MM.1S (cell line): ENCODE data around the gene CFAP45.

Experiments
- DNase-seq: peaks from one replicate; pipeline ENCODE4 v3.0.0-alpha.2; 2015
- H2AFZ ChIP-seq: fragments of 300-600 bp; sonication (generic); 2 replicates; pipeline ENCODE4 v1.6.0; 2016; ENCODE audit warnings: antibody characterized with exemption, low read length
- H3F3A ChIP-seq: fragments of 300-600 bp; sonication (generic); 2 replicates; pipeline ENCODE4 v1.6.1; 2016; ENCODE audit warnings: mild to moderate bottlenecking, antibody characterized with exemption, low read length, moderate library complexity, mixed read lengths; ENCODE audit not compliant: insufficient read depth
- H3K27ac ChIP-seq: fragments of 300-600 bp; sonication (generic); 2 replicates; pipeline ENCODE4 v1.5.1; 2016; ENCODE audit warnings: mild to moderate bottlenecking, low read length
- H3K27me3 ChIP-seq: fragments of 300-600 bp; sonication (generic); replicated peaks from 2 replicates; pipeline ENCODE4 v1.6.0; 2016; ENCODE audit warnings: low read length; ENCODE audit not compliant: insufficient read depth
- H3K36me3 ChIP-seq: fragments of 300-600 bp; sonication (generic); replicated peaks from 2 replicates; pipeline ENCODE4 v1.6.1; 2016; ENCODE audit warnings: mild to moderate bottlenecking, low read length, mixed read lengths; ENCODE audit not compliant: insufficient read depth
- H3K4me1 ChIP-seq: fragments of 300-600 bp; sonication (generic); 2 replicates; pipeline ENCODE4 v1.6.1; 2016; ENCODE audit warnings: low read length, mixed read lengths
- H3K4me2 ChIP-seq: fragments of 300-600 bp; sonication (generic); 2 replicates; pipeline ENCODE4 v1.6.0; 2016; ENCODE audit warnings: low read depth, low read length
- H3K4me3 ChIP-seq: fragments of 300-600 bp; sonication (generic); 2 replicates; pipeline ENCODE4 v1.5.1; 2016; ENCODE audit warnings: low read length, mixed read lengths
- H3K79me2 ChIP-seq: fragments of 300-600 bp; sonication (generic); 2 replicates; pipeline ENCODE4 v1.6.1; 2016; ENCODE audit warnings: mixed run types, low read length, mixed read lengths
- H3K9ac ChIP-seq: fragments of 300-600 bp; sonication (generic); 2 replicates; pipeline ENCODE4 v1.6.1; 2016; ENCODE audit warnings: low read length, mixed read lengths
- H3K9me2 ChIP-seq: fragments of 300-600 bp; sonication (generic); replicated peaks from 2 replicates; pipeline ENCODE4 v1.6.1; 2016; ENCODE audit warnings: mild to moderate bottlenecking, low read length, mixed read lengths; ENCODE audit not compliant: insufficient read depth
- H3K9me3 ChIP-seq: fragments of 300-600 bp; sonication (generic); replicated peaks from 2 replicates; pipeline ENCODE4 v1.6.1; 2016; ENCODE audit warnings: mild to moderate bottlenecking, low read length, mixed read lengths; ENCODE audit not compliant: insufficient read depth
- H4K20me1 ChIP-seq: fragments of 300-600 bp; sonication (generic); 2 replicates; pipeline ENCODE4 v1.6.1; 2016; ENCODE audit warnings: mild to moderate bottlenecking, low read length, moderate library complexity, mixed read lengths; ENCODE audit not compliant: insufficient read depth
- CTCF ChIP-seq: fragments of 300-600 bp; sonication (generic); IDR thresholded peaks from 2 replicates; pipeline ENCODE4 v1.5.1; 2016; ENCODE audit warnings: antibody characterized with exemption, low read length, mixed read lengths
- EZH2 ChIP-seq: fragments of 300-600 bp; sonication (generic); optimal IDR thresholded peaks from 2 replicates; pipeline ENCODE3; 2017; ENCODE audit warnings: low read depth, mild to moderate bottlenecking, antibody characterized with exemption, low read length, mixed read lengths
- EZH2phosphoT487 ChIP-seq: fragments of 300-600 bp; sonication (generic); IDR thresholded peaks from 2 replicates; pipeline ENCODE4 v1.6.1; 2018; ENCODE audit warnings: antibody characterized with exemption, low read length

Gene CFAP45

GRCh38 chr1:159845751-159846629, 54.0 kb downstream of the CFAP45 start:
- TF ChIP-seq EZH2phosphoT487 (no peak), CTCF (no peak), EZH2 (no peak)
- Histone ChIP-seq H3K9me2 (no peaks in the 10 kb centered on the region), H3K27ac (no peak overlapping the region), H3K36me3 (no peaks in the 10 kb centered on the region), H3K4me3 (no peak overlapping the region), H3K9me3 (no peaks in the 10 kb centered on the region), H3K4me2 (no peak overlapping the region), H3K9ac (no peak overlapping the region), H3F3A (no peaks in the 10 kb centered on the region), H4K20me1 (no peaks in the 10 kb centered on the region), H2AFZ (no peak overlapping the region), H3K79me2 (no peaks in the 10 kb centered on the region), H3K4me1 (no peaks in the 10 kb centered on the region), H3K27me3 (no peaks in the 10 kb centered on the region)
- no peak for DNase-seq

- TF ChIP-seq EZH2phosphoT487 (no peak), CTCF (no peak), EZH2 (no peak)
Observed at GRCh38 chr1:159843459-159843858, 56.5 kb downstream of the CFAP45 start.

GRCh38 chr1:159841749-159842148, 58.2 kb downstream of the CFAP45 start:
- H3K27ac ChIP-seq = no peak overlapping the region
- H2AFZ ChIP-seq = no peak overlapping the region
- no peaks in the 10 kb centered on the region for H3F3A ChIP-seq
- H3K9ac ChIP-seq = no peak overlapping the region
- no peaks in the 10 kb centered on the region for H3K36me3 ChIP-seq
- H4K20me1 ChIP-seq = no peaks in the 10 kb centered on the region
- no peak overlapping the region for H3K4me2 ChIP-seq
- H3K9me2 ChIP-seq = no peaks in the 10 kb centered on the region
- no peak overlapping the region for H3K4me3 ChIP-seq
- DNase-seq = no peak
- H3K9me3 ChIP-seq = no peaks in the 10 kb centered on the region
- no peaks in the 10 kb centered on the region for H3K79me2 ChIP-seq
- no peaks in the 10 kb centered on the region for H3K27me3 ChIP-seq
- no peaks in the 10 kb centered on the region for H3K4me1 ChIP-seq
- TF ChIP-seq EZH2 (no peak), EZH2phosphoT487 (no peak), CTCF (no peak)

More at GRCh38 chr1:159843459-159843858, 56.5 kb downstream of the CFAP45 start:
- Histone ChIP-seq H3F3A (no peaks in the 10 kb centered on the region), H3K9me3 (no peaks in the 10 kb centered on the region), H3K4me2 (no peak overlapping the region), H3K9me2 (no peaks in the 10 kb centered on the region), H3K4me3 (no peak overlapping the region), H3K79me2 (no peaks in the 10 kb centered on the region), H3K27ac (no peak overlapping the region), H3K27me3 (no peaks in the 10 kb centered on the region), H3K9ac (no peak overlapping the region), H3K36me3 (no peaks in the 10 kb centered on the region), H3K4me1 (no peaks in the 10 kb centered on the region), H4K20me1 (no peaks in the 10 kb centered on the region), H2AFZ (no peak overlapping the region)
- no peak for DNase-seq
